OCI-LY1 (cell line): ENCODE results near the gene KSR1.

ENCODE experiments used
- CTCF ChIP-seq: fragments of 200-600 bp; sonication (generic), shearing (Covaris generic); IDR thresholded peaks from 2 replicates; pipeline ENCODE4 v1.5.1; 2017; ENCODE audit warnings: mild to moderate bottlenecking, antibody characterized with exemption, low read length, moderate library complexity, mixed read lengths
- EZH2 ChIP-seq: fragments of 200-600 bp; sonication (generic), shearing (Covaris generic); IDR thresholded peaks from 2 replicates; pipeline ENCODE4 v1.8.0; 2017; ENCODE audit warnings: borderline replicate concordance, mixed run types, mild to moderate bottlenecking, antibody characterized with exemption, low read length, moderate library complexity, mixed read lengths

- TF ChIP-seq CTCF: no peak
- no peak for TF ChIP-seq EZH2
Observed at GRCh38 chr17:27420211-27420950, 35.9 kb upstream of the KSR1 start.
